Ecto neural progenitor cell (in vitro differentiated cells): ENCODE measurements around the gene XYLT1.

ENCODE experiments used
- DNase-seq: peaks from one replicate; pipeline ENCODE4 v3.0.0-alpha.2; 2018; ENCODE audit warnings: low spot score

The XYLT1 gene

DNA sequence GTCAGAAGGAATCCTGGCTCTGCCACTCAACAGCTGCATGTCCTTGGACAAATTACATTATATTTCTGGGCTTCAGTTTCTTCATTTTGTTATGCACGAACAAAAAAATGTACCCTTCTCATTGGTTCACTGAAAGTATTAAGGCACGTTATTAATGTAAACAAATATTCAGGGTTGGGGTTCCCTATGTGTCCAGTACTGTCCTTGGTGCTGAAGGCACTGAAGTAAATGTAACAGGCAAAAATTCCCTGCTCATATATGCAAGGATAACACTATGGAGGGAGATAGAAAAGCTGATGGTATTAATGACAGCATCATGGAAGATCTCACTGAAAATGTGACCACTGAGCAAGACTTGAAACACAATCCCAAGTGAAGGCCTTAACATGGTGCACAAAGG, 386.6 kb downstream of the XYLT1 start:
- no peak for DNase-seq

DNA sequence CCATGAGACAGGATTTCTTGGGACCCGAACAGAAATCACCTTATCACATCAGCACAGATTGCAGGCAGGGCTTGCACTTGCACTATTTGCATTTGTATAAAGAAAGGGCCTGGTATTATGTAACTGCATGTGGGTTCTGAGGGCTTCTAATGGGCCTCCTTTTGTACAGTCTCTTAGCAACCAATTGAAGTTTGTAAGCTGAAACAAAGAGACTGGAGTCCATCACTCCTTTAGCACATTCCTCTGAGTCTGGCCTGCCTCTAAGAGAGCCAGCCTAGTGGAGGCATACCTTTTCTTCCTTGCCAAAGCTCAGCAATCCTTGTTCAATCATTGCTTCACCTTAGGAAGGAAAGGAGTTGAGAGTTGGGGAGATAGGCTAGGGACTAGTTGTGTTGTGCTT, 387.1 kb downstream of the XYLT1 start:
- DNase-seq = no peak

DNA sequence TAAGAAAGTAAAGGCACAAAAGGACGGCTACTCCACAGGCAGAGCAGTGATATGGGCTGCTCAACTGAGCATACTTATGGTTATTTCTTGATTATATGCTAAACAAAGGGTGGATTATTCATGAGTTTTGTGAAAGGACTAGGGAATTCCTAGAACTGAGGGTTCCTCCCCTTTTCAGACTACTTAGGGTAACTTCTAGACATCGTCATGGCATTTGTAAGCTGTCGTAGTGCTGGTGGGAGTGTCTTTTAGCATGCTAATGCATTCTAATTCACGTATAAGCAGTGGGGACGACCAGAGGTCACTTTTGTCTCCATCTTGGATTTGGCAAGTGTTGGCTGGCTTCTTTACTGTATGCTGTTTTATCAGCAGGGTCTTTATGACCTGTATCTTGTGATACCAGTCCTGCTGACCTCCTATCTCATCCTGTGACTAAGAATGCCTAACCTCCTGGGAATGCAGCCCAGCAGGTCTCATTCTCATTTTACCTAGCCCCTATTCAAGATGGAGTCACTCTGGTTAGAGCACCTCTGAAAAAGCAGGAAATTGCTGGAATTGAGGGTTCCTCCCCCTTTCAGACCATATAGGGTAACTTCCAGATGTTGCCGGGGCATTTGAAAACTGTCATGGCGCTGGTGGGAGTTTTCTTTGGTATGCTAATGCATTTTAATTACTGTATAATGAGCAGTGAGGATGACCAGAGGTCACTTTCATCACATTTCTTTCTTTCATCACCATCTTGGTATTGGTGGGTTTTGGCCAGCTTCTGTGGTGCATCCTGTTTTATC, 388.5 kb downstream of the XYLT1 start:
- no peak for DNase-seq

DNA sequence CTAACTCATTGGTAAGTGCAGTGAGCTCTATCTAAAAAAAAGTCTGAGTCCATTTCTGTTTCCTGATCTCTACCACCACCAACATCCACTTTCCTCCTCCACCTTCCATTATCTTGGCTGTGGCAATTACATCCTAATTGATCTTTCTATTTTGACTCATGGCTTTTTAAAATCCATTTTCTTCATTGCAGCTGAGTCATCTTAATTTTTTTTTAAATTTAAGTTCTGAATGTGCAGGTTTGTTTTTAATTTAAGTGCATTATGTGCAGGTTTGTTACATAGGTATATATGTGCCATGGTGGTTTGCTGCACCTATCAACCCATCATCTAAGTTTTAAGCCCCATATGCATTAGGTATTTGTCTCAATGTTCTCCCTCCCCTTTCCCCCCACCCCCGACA, 390.7 kb downstream of the XYLT1 start:
- no peak for DNase-seq

DNA sequence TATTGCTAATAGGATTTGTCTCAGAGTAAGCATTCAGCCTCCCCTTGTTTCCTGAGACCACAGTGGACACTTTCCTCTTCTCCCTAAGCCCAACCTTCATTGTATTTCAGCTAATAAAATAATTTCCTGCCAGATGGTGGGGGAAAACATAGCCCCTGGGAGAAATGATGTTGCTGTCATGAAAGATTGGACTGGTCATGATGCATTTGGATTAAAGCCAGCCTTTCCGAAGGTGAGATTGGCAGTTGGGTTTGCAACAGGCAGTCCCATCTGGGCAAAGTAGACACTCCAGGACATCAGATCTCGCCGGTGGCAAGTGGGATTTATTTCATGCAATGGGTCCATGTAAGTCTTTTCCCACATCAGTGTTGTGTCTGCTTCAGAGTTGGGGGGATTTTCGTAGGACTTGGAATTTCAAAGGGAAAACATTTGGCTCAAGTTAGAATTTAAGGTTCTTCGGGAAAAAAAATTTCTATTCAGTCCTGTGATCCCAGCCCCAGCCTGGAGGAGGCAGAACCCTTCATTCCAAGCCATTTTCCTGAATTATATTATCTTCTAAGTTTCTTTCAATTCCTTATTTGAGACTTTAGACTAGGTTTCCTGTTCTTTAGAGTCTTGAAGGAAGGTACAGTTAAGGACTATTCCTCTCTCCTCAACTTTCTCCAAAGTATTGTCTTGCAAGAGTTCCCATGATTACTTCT, 391.7 kb downstream of the XYLT1 start:
- DNase-seq = no peak

DNA sequence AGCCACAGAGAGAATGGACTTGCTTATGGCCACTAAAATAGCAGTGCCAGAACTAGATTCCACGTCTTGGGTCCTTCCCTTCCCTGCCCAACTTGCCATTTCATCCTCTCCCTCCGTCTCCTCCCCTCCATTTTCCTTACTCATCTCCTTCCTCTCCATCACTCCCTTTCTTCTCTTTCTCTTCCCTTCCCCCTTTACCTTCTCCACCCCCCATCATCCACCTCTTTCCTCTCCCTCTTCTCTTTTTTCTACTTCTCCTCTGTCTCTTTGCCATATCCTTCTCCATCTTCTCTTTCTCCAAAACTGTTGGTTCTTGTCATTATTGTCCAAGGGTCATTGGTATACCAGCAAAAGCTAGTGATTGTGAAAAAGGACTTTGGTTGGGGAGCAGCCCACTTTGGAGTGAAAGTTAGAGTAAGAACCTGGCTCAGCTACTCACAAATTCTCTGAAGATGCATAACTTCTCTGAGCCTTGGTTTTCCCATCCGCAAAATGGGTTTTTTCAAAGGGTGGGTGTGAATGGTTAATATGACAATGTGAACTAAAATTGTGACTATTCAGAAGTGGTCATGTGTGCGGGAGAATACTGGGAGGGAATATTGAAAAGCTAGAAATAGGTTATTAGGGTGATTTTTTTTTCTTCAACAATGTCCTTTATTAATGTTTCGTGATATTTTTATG, 393.8 kb downstream of the XYLT1 start:
- no peak for DNase-seq

DNA sequence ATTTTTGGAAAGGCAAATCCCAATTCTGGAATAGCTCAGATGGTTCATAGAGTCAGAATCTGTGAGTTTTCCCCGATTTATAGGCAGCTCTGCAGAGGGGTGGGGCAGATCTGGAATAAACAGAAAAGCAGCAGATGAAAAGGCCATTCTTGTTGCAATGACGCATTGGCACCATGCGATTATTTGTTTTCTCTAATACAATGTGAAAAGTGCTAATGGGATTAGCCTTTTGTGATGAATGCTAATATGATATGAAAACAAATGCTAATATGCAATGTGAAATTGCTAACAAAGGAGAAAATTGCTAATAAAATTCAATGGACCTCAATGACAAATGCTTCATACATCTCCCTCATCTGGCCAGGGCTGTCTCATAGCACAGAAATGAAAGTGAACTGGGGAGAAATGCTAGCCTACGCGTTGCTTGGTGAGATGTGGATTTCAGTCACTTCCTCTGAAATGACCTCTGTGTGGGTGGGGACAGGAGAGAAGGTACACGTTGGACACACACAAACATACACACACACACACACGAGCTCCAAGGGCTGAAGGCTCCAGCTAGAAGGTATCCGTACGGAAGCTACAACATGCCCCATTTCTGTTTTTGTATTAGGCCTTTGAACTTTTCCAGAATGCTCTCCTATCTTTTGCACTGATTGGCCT, 394.5 kb downstream of the XYLT1 start:
- DNase-seq = no peak

DNA sequence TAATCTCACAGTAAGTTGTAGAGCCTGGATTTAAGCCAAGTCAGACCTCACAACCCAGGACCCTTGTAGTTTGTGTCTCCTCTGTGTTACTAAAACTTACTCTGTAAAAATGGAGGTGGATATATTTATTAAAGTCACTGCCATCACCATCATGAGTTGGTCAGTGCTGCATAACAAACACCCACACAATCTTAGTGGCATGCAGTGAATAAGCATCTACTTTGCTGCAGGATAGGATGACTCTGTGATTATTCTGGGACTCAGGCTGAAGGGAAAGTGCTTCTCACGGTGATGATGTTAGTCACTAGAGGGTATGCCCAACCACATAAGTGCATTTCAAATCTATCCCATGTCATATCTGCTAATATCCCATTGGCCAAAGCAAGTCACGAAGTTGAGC, 398.7 kb downstream of the XYLT1 start:
- DNase-seq = no peak

DNA sequence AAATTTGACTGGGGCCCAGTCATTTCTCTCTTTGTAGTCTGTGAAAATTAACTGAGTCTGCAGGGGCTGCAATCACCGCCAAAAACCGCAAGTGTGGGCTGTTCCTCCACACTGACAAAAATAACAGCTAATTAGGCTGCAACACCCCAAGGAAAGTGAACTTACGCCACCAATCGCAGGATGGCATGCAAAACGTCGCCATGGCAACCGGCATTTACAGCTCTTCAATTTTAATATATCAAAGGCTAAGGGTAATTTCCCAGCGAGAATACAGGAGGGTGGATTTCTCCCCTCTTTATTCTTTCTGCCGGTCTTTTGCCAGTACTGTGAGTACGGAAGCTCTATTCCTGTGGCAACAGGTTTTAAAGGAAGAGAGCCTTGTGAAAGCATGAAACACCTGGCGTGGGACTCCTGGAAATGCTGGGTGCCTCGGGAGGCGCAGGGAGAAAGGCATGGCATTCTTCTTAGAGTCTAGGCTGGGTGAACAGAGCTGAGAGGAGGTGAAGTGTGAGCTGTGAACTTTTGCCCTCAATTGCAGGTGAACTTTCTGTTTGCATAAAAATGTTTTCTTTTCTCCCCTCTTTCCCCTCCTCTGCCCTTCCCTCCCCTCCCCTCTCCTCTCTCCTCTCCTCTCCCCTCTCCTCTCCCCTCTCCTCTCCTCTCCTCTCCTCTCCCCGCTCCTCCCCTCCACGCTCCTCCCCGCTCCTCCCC, 399.7 kb downstream of the XYLT1 start:
- DNase-seq = no peak

DNA sequence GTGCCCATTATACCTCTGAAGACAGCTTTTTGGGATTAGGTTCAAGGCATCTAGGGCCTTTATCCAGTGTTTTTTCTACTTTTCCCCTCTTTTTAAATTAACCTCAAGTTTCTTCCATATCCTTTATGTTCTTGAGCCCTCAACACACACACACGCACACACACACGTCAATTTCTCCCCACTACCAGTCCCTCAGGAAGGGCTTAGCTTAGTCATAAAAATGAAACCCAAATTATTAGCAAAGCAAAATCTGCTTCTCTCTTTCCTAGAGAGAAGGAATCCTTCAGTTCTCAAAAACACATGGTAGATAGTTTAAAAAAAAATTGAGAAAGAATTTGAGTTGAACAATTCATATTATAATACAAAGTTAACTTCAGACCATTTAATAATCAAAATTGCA, 401.1 kb downstream of the XYLT1 start:
- DNase-seq = no peak

DNA sequence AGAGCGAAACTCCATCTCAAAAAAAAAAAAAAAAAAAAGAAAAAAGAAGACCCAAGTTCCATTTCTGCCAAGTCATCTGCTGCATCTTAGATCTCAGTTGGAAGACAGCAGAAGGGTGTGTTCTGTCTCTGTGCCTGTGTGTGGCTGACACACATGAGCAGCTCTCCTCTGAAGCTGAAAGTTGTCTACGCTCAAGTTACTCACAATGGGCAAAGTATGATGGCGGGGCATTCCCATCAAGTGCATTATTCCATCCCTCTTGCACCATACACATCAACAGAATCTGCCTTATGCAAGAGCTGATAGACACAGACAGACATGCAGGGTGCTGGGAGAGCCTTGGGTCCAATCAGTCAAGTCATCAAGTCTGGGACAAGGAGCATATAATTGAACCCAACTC, 402.2 kb downstream of the XYLT1 start:
- DNase-seq = no peak

DNA sequence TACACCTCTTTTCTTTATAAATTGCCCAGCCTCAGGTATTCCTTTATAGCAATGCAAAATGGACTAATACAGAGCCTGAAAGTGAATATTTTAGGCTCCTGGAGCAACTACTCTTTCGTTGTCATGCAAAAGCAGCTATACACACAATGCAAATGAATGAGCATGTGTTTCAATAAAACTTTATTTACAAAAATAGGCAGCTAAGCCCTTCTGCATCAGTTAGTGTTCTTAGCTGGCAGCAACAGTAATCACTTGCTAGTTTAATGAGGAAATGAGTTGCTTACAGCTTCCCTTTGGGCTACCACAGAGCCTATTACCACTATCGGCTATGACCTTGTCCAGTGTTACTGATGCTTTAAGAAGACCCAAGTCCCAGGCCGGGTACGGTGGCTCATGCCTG, 402.9 kb downstream of the XYLT1 start:
- DNase-seq = no peak

DNA sequence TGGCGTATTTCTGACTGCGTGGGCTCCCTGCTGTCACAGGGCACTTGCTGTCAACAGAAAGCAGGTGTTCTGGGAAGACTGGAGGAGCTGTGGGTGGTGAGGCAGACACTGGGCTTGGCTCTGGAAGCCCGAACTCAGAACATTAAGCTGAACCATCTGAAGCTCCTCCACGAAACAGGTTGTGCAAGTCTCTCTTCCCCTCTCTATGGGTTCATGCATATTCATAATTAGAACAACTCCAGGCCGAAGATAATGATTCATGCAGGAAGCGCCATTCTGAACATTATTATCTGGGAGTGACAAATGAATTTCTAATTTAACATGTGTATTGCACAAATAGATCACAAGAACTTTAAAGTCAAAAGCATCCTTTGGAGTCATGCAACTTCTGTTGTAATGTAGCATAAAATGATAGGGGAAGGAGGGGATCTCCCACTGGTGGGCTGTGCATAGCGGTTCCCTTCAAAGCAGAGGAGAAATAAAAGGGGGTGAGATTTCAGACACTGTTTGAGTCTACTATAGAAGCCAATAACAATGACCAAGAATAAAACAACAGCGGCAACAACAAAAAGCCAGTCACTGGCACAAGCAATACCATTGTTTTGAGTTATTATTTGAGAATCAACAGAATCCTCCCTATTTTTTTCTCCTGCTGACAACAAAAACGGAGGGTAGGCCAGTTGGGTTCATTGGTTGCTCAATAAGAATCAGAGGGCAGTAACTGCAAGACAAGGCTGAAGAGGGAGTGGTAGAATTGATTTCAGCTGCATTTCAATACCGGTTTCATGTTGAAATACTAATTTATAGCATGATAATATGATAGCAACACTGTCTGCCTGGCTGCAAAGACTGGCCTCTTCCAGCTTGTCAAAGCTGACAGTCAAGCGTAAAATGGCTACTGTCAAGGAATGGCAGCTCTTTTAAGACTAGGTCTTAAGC, 407.3 kb downstream of the XYLT1 start:
- DNase-seq = no peak

DNA sequence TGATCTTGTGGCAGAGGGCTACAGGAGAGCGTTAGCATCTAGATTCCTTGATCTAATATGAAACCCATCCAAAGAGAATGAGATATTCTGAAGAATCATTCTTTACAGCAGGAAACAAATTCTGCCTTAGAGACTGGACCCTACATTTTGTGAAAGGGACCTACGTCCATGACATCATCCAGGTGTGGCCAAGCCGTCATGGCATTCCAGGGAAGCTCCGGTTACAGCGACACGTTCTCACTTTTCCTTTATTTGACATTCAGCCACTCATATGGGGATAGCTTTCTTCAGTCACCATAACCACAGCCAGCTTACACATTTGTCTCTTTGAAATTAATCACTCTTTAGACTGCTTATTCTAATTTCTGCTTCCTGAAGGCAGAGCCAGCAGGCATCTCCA, 408.1 kb downstream of the XYLT1 start:
- no peak for DNase-seq

DNA sequence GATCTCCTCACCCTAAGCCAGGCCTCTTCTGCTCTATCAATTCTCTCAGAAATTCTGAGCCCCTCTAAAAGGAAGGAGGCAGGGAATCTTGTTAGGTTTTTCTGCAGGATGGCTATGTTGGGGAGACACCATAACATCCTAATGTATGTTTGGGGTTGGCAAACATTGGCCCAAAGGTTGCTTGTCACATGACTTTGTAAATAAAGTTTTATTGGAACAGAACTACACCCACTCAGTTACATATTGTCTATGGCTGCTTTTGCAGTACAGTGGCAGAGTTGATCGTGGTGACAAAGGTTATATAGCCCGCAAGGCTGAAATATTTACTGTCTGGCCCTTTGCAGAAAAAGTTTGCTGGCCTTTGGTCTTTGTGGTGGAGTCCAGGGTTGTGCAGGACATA, 409.4 kb downstream of the XYLT1 start:
- no peak for DNase-seq

DNA sequence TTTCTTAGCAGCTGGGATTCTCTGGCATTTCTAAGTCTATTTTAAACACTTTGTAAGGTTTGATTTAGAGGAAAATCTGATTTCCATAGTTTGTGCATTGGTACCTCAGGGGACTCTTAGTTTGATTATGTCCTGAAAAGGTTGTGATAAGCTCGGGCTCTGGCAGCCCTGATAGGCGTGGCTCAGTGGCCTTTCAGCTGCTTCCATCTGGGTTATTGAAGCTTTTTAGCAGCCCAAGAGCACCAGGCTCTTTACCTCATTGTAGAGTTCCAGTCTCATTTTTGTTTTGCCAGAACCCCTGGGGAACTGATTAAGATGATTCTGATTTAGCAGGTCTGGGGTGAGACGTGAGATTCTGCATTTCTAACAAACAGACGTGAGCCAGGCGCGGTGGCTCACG, 412.3 kb downstream of the XYLT1 start:
- DNase-seq = no peak

DNA sequence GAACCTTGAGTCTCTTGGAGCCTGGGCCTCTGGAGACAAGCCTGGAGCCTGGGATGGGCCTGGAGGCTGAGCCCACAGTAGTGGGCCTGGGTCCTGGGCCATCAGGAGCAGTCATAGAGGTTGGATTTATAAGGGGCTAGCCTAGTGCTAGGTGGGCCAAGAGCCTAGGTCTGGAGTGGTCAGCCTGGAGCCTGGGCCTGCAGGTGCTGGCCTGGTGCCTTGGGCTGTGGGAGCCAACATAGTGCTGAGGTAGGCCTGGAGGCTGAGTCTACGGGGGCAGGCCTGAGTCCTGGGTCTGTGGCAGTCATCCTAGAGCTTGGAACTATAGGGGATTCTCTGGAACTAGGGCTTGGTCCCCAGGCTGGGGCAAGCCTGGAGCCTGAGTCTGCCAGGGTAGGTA, 414.1 kb downstream of the XYLT1 start:
- no peak for DNase-seq

DNA sequence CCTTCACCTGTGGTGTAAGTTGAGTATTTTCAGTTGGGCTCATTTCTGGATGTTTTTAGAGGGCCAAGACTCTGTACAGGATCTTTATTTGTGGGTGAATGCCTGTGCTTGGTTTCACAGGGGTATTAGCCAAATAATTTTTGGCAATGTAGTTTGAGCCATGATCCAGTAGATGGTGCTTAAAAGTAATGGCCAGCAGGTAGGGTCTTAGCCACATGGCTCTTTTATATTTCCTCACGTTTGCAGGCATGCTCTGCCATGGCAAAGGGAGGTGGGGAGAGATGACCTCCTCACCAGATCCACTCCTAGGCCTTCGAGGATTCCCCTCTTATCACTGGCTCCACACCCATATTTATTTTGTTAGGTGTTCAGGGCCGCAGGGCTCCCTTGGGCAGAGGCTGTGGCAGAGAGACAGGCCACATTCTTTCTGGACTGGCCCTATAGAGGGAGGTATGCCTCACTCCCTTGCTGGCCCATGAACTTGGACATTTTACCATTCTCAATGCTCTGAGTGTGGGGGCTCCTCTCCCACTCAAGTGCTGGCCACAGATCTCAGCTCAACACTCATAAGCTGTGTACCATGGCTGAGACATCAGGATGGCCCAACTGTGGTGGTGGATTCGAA, 417.1 kb downstream of the XYLT1 start:
- no peak for DNase-seq
